Mesendoderm (in vitro differentiated cells): ENCODE results near the gene CKAP5.

Source experiments
- DNase-seq: peaks from one replicate; pipeline ENCODE4 v3.0.0; 2013
- H2AK5ac ChIP-seq: 2 replicates; pipeline ENCODE4 v1.6.1; 2013; ENCODE audit warnings: low read length, inconsistent platforms
- H2BK120ac ChIP-seq: 2 replicates; pipeline ENCODE4 v1.6.1; 2013; ENCODE audit warnings: low read depth, mild to moderate bottlenecking, low read length, moderate library complexity, mixed read lengths
- H2BK15ac ChIP-seq: replicated peaks from 2 replicates; pipeline ENCODE4 v1.6.1; 2013; ENCODE audit warnings: low read depth, mild to moderate bottlenecking, moderate library complexity
- H2BK5ac ChIP-seq: 2 replicates; pipeline ENCODE4 v1.6.1; 2013; ENCODE audit warnings: low read length, inconsistent platforms
- H3K18ac ChIP-seq: 2 replicates; pipeline ENCODE4 v1.6.1; 2013; ENCODE audit warnings: mild to moderate bottlenecking, low read length, mixed read lengths
- H3K23ac ChIP-seq: one replicate; pipeline ENCODE4 v1.6.1; 2013; ENCODE audit warnings: low read length
- H3K27ac ChIP-seq: 2 replicates; pipeline ENCODE4 v1.5.1; 2013; ENCODE audit warnings: low read depth, mild to moderate bottlenecking, inconsistent platforms, low read length, moderate library complexity
- H3K27me3 ChIP-seq: 2 replicates; pipeline ENCODE4 v1.6.1; 2013; ENCODE audit warnings: low read length, control low read depth, mild to moderate bottlenecking, inconsistent platforms; ENCODE audit not compliant: insufficient read depth, poor library complexity
- H3K36me3 ChIP-seq: 2 replicates; pipeline ENCODE4 v1.6.1; 2013; ENCODE audit warnings: low read length, inconsistent platforms; ENCODE audit not compliant: control insufficient read depth, insufficient read depth
- H3K4ac ChIP-seq: one replicate; pipeline ENCODE4 v1.6.1; 2013; ENCODE audit warnings: low read depth, mild to moderate bottlenecking, low read length, moderate library complexity
- H3K4me1 ChIP-seq: 2 replicates; pipeline ENCODE4 v1.6.1; 2013; ENCODE audit warnings: low read depth, low read length, inconsistent platforms; ENCODE audit not compliant: control insufficient read depth
- H3K4me2 ChIP-seq: 2 replicates; pipeline ENCODE4 v1.6.1; 2013; ENCODE audit warnings: low read length
- H3K4me3 ChIP-seq: 2 replicates; pipeline ENCODE4 v1.5.1; 2013; ENCODE audit warnings: mild to moderate bottlenecking, low read length
- H3K56ac ChIP-seq: one replicate; pipeline ENCODE4 v1.6.1; 2013; ENCODE audit warnings: low read length
- H3K79me1 ChIP-seq: 2 replicates; pipeline ENCODE4 v1.6.1; 2013; ENCODE audit warnings: low read length, inconsistent platforms
- H3K79me2 ChIP-seq: 2 replicates; pipeline ENCODE4 v1.6.1; 2013; ENCODE audit warnings: mild to moderate bottlenecking, low read length; ENCODE audit not compliant: control insufficient read depth, insufficient read depth
- H3K9ac ChIP-seq: 2 replicates; pipeline ENCODE4 v1.6.1; 2013; ENCODE audit warnings: low read length, inconsistent platforms
- H4K5ac ChIP-seq: one replicate; pipeline ENCODE4 v1.6.1; 2013; ENCODE audit warnings: low read length
- H4K8ac ChIP-seq: one replicate; pipeline ENCODE4 v1.6.1; 2013; ENCODE audit warnings: low read depth, mild to moderate bottlenecking, control low read depth, low read length, moderate library complexity
- WGBS: extraction: QIAGEN DNeasy Blood & Tissue Kit; methylation state at CpG from one replicate; pipeline ENCODE4 v1.1.7; 2013; ENCODE audit warnings: low lambda C conversion rate, missing lambda C conversion rate; ENCODE audit not compliant: insufficient coverage; ENCODE audit errors: extremely low coverage; 5-methylcytosine and 5-hydroxymethylcytosine counted together

The CKAP5 gene

GRCh38 chr11:46837860-46838259 lies 8.2 kb downstream of the CKAP5 start:
- no peak overlapping the region for H3K4ac ChIP-seq
- DNase-seq, result no peak
- peaks cover 75% of the 10 kb centered on the region for H3K79me2 ChIP-seq
- no peaks in the 10 kb centered on the region for H3K36me3 ChIP-seq
- no peak overlapping the region for H3K18ac ChIP-seq
- H2BK15ac ChIP-seq, result no peak overlapping the region
- no peak overlapping the region for H3K56ac ChIP-seq
- H3K4me2 ChIP-seq, result no peak overlapping the region
- H3K79me1 ChIP-seq, result peaks cover 8% of the 10 kb centered on the region
- H3K27ac ChIP-seq, result no peak overlapping the region
- no peak overlapping the region for H2BK120ac ChIP-seq
- no peak overlapping the region for H2AK5ac ChIP-seq
- H3K4me3 ChIP-seq, result no peak overlapping the region
- no peak overlapping the region for H3K9ac ChIP-seq
- H3K23ac ChIP-seq, result no peak overlapping the region
- H3K27me3 ChIP-seq, result no peaks in the 10 kb centered on the region
- no peaks in the 10 kb centered on the region for H3K4me1 ChIP-seq
- H2BK5ac ChIP-seq, result no peak overlapping the region
- no peak overlapping the region for H4K5ac ChIP-seq
- no peak overlapping the region for H4K8ac ChIP-seq

DNA sequence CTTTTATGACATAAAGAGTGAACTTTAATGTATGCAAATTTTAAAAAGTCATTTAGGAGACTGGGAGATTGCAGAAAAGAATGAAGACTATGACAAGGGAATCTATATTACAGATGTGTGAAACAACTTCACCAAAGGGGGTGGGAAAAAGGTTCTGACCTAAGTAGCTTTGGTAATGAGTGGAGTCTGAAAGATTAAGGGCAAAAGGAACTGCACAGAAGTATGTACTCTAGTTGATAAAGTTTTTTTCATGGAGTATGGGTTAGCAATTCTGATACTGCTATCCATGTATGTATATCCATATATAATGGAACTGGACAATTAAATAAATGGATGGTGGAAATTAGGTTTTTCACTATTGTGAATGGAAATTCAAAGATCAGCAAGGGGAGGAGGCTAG lies 9.2 kb downstream of the CKAP5 start:
- Histone ChIP-seq H2BK120ac (no peak overlapping the region), H2BK15ac (no peak overlapping the region), H3K36me3 (no peaks in the 10 kb centered on the region), H3K4me2 (no peak overlapping the region), H4K8ac (no peak overlapping the region), H3K4me3 (no peak overlapping the region), H2BK5ac (no peak overlapping the region), H3K4me1 (no peaks in the 10 kb centered on the region), H3K4ac (no peak overlapping the region), H3K79me1 (peaks cover 6% of the 10 kb centered on the region), H3K56ac (no peak overlapping the region), H3K18ac (no peak overlapping the region), H3K23ac (no peak overlapping the region), H3K79me2 (peaks cover 74% of the 10 kb centered on the region), H3K27me3 (no peaks in the 10 kb centered on the region), H3K27ac (no peak overlapping the region), H3K9ac (no peak overlapping the region), H4K5ac (no peak overlapping the region), H2AK5ac (no peak overlapping the region)
- DNase-seq, result no peak

DNA sequence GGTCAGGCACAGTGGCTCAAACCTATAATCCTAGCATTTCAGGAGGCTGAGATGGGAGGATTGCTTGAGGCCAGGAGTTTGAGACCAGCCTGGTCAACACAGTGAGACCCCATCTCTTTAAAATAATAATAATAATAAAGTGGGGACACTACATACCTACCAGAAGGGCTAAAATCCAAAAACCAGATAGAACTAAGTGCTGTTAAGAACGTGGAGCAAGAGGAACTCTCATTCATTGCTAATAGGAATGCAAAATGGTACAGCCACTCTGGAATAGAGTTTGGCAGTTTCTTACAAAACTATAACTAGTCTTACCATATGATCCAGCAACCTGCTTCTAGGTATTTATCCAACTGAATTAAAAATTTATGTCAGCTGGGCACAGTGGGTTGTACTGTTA lies 9.6 kb downstream of the CKAP5 start:
- H3K23ac ChIP-seq, result no peak overlapping the region
- no peak overlapping the region for H2AK5ac ChIP-seq
- H3K56ac ChIP-seq, result no peak overlapping the region
- H3K79me1 ChIP-seq, result peaks cover 7% of the 10 kb centered on the region
- H3K4ac ChIP-seq, result no peak overlapping the region
- H3K4me3 ChIP-seq, result no peak overlapping the region
- H2BK5ac ChIP-seq, result no peak overlapping the region
- H3K18ac ChIP-seq, result no peak overlapping the region
- H3K36me3 ChIP-seq, result no peaks in the 10 kb centered on the region
- H3K4me2 ChIP-seq, result no peak overlapping the region
- no peak overlapping the region for H4K8ac ChIP-seq
- no peak overlapping the region for H3K9ac ChIP-seq
- H3K27ac ChIP-seq, result no peak overlapping the region
- DNase-seq, result no peak
- no peaks in the 10 kb centered on the region for H3K4me1 ChIP-seq
- H3K27me3 ChIP-seq, result no peaks in the 10 kb centered on the region
- no peak overlapping the region for H2BK15ac ChIP-seq
- WGBS, result no CpG with 5 or more reads among the region's 1 CpG
- no peak overlapping the region for H4K5ac ChIP-seq
- H2BK120ac ChIP-seq, result no peak overlapping the region
- peaks cover 72% of the 10 kb centered on the region for H3K79me2 ChIP-seq

DNA sequence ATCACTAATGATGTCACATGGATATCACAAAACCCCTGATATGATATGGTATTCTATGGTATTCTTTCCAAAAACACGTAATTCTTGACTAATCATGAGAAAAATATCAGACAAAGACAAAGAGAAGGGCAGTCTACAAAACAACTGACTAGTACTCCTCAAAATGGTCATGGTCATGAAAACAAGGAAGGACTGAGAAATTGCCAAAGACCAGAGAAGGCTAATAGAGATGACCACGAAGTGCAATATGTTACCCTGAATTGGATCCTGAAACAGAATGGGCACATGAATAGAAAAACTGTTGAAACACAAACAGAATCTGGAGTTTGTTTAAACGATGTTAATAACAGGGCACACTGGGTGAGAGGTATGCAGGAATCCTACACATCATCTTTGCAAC lies 10.2 kb downstream of the CKAP5 start:
- Histone ChIP-seq H3K79me2 (peaks cover 71% of the 10 kb centered on the region), H3K18ac (no peak overlapping the region), H4K5ac (no peak overlapping the region), H3K36me3 (no peaks in the 10 kb centered on the region), H3K27me3 (no peaks in the 10 kb centered on the region), H3K4ac (no peak overlapping the region), H2BK15ac (no peak overlapping the region), H3K27ac (no peak overlapping the region), H3K9ac (no peak overlapping the region), H3K56ac (no peak overlapping the region), H2BK120ac (no peak overlapping the region), H2BK5ac (no peak overlapping the region), H3K4me2 (no peak overlapping the region), H3K23ac (no peak overlapping the region), H4K8ac (no peak overlapping the region), H3K4me1 (no peaks in the 10 kb centered on the region), H3K4me3 (no peak overlapping the region), H2AK5ac (no peak overlapping the region), H3K79me1 (peaks cover 8% of the 10 kb centered on the region)
- WGBS, result no CpG with 5 or more reads among the region's 3 CpGs
- no peak for DNase-seq

DNA sequence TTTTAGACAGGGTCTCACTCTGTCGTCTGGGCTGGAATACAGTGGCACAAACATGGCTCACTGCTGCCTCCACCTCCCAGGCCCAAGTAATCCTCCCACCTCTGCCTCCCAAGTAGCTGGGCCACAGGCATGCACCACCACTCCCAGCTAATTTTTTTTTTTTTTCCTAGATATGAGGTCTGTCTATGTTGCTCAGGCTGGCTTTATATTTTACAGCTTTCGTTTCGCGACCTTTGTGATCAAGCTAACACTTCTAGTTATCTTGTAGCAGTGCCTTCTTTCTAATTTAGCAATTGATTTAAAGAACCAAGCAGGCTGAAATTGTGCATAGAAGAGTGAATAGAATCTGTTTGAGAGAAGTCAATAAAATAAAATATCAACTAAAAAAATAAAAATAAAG lies 11.3 kb downstream of the CKAP5 start:
- H3K27me3 ChIP-seq, result no peaks in the 10 kb centered on the region
- H2AK5ac ChIP-seq, result no peak overlapping the region
- H3K18ac ChIP-seq, result no peak overlapping the region
- WGBS, result no CpG with 5 or more reads among the region's 4 CpGs
- no peak overlapping the region for H3K4ac ChIP-seq
- no peak overlapping the region for H3K4me2 ChIP-seq
- peaks cover 68% of the 10 kb centered on the region for H3K79me2 ChIP-seq
- no peak overlapping the region for H3K56ac ChIP-seq
- H4K8ac ChIP-seq, result no peak overlapping the region
- no peak overlapping the region for H3K9ac ChIP-seq
- no peak overlapping the region for H2BK120ac ChIP-seq
- H3K4me3 ChIP-seq, result no peak overlapping the region
- no peak overlapping the region for H4K5ac ChIP-seq
- no peak overlapping the region for H3K27ac ChIP-seq
- H2BK5ac ChIP-seq, result no peak overlapping the region
- no peak overlapping the region for H2BK15ac ChIP-seq
- H3K23ac ChIP-seq, result no peak overlapping the region
- peaks cover 8% of the 10 kb centered on the region for H3K79me1 ChIP-seq
- no peaks in the 10 kb centered on the region for H3K36me3 ChIP-seq
- DNase-seq, result no peak
- H3K4me1 ChIP-seq, result no peaks in the 10 kb centered on the region

- H4K8ac ChIP-seq, result no peak overlapping the region
- no peaks in the 10 kb centered on the region for H3K36me3 ChIP-seq
- H3K18ac ChIP-seq, result no peak overlapping the region
- whole genome bisulfite sequencing, result no CpG with 5 or more reads among the region's 5 CpGs
- H3K4me1 ChIP-seq, result no peaks in the 10 kb centered on the region
- H3K4ac ChIP-seq, result no peak overlapping the region
- peaks cover 64% of the 10 kb centered on the region for H3K79me2 ChIP-seq
- no peak overlapping the region for H3K4me2 ChIP-seq
- no peak overlapping the region for H3K27ac ChIP-seq
- no peak overlapping the region for H2BK15ac ChIP-seq
- H2BK5ac ChIP-seq, result no peak overlapping the region
- no peak overlapping the region for H2BK120ac ChIP-seq
- H4K5ac ChIP-seq, result no peak overlapping the region
- no peak overlapping the region for H3K56ac ChIP-seq
- no peak overlapping the region for H3K4me3 ChIP-seq
- H3K79me1 ChIP-seq, result peaks cover 6% of the 10 kb centered on the region
- no peak overlapping the region for H3K23ac ChIP-seq
- H3K27me3 ChIP-seq, result no peaks in the 10 kb centered on the region
- H3K9ac ChIP-seq, result no peak overlapping the region
- no peak overlapping the region for H2AK5ac ChIP-seq
- no peak for DNase-seq
Observed at GRCh38 chr11:46832511-46833214, 13.4 kb downstream of the CKAP5 start.
